Activated CD4-positive, alpha-beta T cell treated with anti-CD3 and anti-CD28 coated beads, Interleukin-2, amount 50 U/mL, for 1 hour (primary cell): ENCODE results near the gene ENKUR.

Source experiments
- DNase-seq: peaks from one replicate; pipeline ENCODE4 v3.0.0-alpha.2; 2020

ENKUR gene

DNA sequence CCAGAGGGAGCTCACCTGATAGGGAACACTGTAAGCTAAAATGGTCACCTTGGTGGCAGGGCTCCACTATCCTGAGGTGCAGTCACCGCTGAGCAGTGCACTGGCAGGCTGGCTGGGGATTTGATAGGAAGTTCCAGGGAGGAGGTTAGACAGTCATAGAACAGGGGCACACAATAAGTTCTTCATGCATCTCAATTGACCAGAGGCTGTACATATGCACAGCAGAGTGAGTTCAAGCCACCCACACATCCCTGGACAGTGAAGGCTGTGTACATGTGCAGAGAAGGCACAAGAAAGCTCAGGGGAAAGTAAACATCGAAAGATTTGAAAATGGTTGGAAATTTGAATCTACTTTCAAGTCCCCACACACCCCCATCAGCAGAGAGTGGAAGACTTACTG, 77.4 kb downstream of the ENKUR start:
- DNase-seq, result no peak

GRCh38 chr10:24938076-24938475, 77.9 kb downstream of the ENKUR start:
- DNase-seq, result no peak

GRCh38 chr10:24935504-24936292, 80.3 kb downstream of the ENKUR start:
- no peak for DNase-seq
